Ecto neural progenitor cell (in vitro differentiated cells): ENCODE results near the gene PIP5K1A.
"Not testable (repeated sequence)": the region's sequence is repeated elsewhere in the genome, so short reads cannot be mapped to it uniquely, and the experiment has no call there.

Source experiments
- DNase-seq: peaks from one replicate; pipeline ENCODE4 v3.0.0-alpha.2; 2018; ENCODE audit warnings: low spot score

PIP5K1A gene, protein sequence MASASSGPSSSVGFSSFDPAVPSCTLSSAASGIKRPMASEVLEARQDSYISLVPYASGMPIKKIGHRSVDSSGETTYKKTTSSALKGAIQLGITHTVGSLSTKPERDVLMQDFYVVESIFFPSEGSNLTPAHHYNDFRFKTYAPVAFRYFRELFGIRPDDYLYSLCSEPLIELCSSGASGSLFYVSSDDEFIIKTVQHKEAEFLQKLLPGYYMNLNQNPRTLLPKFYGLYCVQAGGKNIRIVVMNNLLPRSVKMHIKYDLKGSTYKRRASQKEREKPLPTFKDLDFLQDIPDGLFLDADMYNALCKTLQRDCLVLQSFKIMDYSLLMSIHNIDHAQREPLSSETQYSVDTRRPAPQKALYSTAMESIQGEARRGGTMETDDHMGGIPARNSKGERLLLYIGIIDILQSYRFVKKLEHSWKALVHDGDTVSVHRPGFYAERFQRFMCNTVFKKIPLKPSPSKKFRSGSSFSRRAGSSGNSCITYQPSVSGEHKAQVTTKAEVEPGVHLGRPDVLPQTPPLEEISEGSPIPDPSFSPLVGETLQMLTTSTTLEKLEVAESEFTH

DNA sequence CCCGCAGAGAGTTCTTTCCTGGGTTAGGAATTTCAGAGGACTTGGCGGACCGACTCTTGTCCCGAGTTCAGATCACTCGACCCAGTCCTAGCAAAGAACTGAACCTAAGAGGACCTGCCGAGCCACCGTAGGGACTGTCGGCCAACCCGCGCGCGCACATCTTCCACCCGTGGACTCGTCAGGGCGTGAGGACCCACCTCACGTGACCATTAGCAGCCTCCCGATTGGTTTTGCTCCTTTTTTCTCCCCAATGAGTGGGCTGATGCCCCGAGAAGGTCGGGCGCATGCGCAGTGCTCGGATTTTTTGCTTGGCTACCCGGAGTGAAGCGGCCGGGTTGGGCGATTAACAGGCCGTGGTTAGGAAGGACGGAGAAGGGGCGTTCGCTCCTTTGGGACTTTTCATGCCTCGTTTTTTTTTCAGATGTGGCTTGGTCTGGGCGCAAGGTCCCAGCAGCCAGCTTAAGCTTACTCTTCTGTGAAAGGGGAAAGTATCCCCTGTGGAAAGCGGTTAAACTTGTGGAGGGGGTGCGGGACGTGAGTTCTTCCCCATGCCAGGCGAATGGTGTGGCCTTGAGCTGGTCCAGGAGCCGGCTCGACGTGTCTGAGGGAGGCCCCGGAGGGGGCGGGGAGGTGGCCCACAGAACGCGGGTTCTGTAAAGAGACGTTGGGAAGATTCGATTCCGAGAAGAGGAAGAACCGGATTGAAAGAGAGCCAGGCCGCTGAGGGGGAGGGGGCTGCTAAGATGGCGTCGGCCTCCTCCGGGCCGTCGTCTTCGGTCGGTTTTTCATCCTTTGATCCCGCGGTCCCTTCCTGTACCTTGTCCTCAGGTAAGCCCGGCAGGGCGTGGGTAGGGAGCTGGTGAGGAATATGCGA, at the start of gene PIP5K1A:
Gene PIP5K1A (plus strand): TSS at position 299 of the 874 bp plus-strand sequence. CDS start 445 bp downstream, at position 744.
- peak; percentile 98 for DNase-seq

DNA sequence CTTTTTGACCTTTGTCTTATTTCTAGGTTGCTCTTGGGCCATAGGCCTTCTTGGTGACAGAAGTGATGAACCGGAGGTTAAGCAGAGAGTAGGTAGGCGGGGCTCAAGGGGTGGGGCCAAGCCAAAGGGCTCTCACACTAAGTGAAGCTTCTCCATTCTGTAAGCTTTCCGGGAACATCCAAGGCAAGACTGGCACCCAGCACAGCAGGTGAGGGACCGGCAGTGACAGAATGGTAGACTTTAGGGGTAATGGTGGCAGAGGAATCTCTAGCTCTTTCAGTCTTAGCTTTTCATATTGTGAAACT, 41.9 kb upstream of the PIP5K1A start, which contains the start of gene TNFAIP8L2:
Gene TNFAIP8L2 (plus strand): TSS at position 135 of the 305 bp plus-strand sequence. CDS start 2,049 bp downstream, outside the sequence.
- DNase-seq = no peak

DNA sequence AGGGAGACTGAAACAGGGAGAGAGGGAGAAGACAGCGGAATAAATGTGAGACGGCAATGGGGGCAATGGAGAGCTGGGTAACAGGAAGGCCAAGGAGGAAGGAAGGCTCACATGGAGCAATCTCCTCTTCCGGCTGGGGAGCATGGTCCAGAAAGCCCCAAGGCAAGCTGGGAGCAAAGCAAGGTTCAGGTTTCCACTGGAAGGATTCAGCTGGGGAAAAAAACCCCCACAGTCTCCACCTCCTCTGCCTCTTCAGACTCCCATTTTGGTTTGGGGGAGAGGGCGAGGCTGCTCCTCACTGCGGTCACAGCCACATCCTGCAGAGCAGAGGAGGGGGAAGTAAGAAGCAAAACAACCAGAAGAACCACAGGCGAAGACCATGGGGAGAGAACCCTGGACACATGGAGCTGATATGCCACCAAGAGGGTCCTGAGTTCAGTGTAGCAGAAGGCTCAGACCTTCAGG, 41.3 kb upstream of the PIP5K1A start:
- no peak for DNase-seq

DNA sequence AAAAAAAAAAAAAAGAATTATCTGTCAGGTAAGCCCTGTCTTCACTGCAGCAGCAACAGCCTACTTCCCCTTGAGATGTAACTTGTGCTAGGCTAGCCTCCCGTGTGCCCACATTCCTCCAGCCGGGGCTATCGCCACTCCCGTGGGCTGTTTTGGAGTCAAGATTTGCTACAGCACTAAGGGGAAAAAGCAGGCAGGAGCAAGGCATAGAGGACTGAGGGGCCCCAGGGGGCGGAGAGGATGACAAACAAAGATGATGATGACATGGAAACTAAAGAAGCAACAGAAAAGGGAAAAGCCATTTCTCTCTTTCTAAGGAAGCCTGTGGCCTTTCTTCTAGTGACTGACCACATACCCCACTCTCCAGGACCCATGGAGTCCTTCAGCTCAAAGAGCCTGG, 40.0 kb upstream of the PIP5K1A start:
- DNase-seq = no peak

DNA sequence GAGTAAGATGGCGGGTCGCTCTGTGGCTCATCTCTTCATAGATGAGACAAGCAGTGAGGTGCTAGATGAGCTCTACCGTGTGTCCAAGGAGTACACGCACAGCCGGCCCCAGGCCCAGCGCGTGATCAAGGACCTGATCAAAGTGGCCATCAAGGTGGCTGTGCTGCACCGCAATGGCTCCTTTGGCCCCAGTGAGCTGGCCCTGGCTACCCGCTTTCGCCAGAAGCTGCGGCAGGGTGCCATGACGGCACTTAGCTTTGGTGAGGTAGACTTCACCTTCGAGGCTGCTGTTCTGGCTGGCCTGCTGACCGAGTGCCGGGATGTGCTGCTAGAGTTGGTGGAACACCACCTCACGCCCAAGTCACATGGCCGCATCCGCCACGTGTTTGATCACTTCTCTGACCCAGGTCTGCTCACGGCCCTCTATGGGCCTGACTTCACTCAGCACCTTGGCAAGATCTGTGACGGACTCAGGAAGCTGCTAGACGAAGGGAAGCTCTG, 39.6 kb upstream of the PIP5K1A start:
- no peak for DNase-seq

DNA sequence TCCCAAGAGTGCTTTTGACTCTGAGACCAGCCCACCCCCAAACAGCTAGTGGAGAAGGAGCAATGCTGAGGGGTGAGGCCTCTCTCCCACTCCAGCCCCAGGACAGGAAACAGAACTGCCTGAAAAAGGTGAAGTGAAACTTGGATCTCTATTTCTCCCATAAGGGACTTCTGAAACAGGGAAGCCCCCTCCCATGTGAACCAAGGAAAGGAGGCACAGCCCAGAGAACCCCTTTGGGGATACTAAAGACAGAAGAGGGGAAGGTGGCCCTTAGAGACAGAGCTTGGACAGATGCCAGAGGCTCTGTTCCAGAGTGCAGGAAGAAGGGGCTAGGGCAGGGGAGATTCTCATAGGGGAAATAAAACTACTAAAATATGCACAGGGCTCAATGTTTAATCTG, 39.0 kb upstream of the PIP5K1A start:
- no peak for DNase-seq

DNA sequence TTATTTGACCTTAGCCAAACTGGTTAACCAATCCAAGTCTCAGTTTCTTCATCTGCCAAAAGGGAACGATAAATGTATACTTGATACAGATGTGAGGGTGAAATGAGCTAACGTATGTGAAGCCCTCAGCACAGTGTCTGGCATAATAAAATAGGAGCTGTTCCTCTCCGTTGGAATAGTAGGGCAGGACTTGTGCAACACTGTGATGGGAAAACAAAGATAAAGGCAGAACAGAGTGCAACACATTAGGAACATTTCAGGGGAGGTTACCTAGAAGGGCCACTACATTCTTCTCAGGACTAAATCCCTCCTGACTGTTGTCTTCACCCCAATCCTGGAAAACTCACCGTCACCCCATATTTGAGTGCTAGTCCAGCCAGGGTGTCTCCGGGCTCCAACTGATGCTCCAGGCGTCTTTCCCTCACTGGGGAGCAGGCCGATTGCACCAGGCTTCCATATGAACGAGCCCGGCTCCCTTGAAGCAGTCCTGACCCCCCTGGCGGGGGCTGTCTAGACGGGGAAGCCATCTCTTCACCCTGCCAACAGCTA, 33.5 kb upstream of the PIP5K1A start:
- no peak for DNase-seq

DNA sequence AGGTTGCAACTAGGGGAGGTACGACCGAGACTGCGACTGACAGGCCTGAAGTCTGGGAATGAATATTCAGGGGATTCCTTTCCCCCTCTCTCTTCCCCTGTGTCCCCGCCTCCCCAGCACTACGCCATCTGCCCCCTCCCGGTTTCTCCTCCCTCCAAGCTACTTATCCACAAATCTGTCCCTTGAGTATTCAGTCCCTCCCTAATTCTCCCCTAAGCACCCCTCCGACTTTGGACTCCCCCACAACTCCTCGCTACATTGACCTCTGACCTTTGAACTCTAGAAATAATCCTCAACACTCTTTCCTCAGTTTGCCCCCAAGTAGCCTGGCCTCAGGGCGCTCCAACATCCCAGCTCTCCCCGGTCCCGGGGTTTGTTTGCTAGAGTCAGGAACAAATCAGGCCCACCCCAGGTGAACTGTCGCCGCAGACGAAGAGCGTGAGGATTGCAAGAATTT, 33.0 kb upstream of the PIP5K1A start:
- DNase-seq = peak; percentile 75

DNA sequence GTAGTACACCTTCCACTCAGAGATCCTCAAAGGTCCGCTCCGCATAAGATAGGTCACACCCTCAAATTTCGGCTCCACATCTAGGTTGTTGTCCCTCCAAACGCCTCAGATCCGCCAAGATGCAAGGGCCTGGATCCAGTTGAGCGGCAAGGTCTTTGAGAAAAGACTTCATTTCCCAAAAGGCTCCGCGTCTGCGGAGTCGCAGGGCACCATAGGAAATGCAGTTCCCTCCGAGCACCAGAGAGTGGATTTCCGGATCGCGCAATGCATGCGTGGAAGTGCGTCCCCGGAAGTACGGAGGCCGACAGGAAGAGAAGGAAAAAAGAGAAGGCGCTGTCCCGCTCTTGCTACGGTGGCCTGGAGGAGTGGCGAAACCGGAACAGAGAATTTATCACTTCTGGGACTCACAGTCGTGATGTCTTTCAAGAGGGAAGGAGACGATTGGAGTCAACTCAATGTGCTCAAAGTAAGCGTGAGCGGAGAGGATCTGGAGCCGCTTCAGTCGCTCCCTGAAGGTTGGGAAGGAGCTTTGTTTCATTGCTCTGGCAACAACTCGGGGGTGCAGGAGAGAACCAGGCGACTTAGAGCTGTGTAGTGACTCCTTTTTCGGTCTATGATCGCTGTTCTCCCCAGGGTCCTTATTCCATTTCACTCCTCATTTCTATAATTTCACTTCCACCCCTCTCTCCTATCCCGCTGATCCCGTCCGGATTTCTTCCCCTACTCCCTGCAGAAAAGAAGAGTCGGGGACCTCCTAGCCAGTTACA, 32.4 kb upstream of the PIP5K1A start, which contains the start of the genes LYSMD1 and SCNM1:
Gene LYSMD1 (minus strand): TSS at position 165 of the 767 bp plus-strand sequence. CDS start 644 bp downstream, outside the sequence.
Gene SCNM1 (plus strand): TSS at position 407 of the 767 bp plus-strand sequence. CDS start 9 bp downstream, at position 416.
- peak; percentile 97 for DNase-seq

DNA sequence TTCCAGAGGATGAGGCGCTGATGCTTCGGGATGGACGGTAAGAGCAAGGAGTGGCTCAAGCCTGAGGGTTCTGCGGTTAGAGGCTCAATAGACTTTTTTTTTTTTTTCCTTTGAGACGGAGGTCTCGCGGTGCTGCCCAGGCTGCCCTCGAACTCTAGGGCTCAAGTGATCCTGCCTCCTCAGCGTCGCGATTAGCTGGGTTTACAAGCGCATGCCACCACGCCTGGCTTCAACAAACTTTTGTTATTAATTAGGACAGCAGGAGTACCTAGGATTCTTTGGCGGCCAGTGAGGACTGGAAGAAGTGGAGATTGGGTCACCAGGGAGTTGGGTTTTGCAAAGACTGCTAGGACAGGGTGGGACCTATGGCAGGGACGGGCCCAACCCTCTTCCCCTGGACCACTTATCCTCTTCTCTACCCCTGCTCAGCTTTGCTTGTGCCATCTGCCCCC, 31.8 kb upstream of the PIP5K1A start:
- DNase-seq = no peak

DNA sequence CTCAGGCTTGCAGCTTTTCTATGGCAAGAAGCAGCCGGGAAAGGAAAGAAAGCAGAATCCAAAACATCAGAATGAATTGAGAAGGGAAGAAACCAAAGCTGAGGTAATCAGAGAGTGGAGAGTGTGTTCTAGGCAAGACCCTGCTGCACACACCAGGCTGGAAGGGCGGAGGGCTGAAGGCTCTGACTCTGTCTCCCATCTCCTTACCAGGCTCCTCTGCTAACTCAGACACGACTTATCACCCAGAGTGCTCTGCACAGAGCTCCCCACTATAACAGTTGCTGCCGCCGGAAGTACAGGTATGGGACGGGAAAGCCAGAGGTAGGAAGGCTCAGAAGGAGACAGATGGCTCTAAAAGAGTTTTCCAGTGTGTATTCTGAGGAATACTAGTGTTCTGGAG, 31.2 kb upstream of the PIP5K1A start:
- DNase-seq = no peak

DNA sequence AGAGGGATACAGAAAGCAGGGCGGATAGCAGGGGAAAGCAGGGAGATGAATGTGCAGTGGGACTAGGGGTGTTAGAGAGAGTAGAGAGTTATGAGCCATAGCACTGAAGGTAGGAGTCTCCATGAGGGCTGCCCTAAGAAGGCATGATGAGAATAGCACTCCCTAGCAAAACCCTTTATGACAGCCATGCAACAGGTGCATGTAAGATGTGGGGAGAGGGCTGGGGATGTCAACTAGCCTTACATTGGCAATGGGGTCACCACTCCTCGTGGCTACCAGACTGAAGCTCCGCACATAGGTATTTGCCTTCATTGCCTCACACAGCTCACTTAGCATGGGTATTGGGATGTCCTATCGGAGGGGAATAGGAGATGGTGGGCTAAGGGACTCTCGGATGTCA, 27.2 kb upstream of the PIP5K1A start:
- no peak for DNase-seq

DNA sequence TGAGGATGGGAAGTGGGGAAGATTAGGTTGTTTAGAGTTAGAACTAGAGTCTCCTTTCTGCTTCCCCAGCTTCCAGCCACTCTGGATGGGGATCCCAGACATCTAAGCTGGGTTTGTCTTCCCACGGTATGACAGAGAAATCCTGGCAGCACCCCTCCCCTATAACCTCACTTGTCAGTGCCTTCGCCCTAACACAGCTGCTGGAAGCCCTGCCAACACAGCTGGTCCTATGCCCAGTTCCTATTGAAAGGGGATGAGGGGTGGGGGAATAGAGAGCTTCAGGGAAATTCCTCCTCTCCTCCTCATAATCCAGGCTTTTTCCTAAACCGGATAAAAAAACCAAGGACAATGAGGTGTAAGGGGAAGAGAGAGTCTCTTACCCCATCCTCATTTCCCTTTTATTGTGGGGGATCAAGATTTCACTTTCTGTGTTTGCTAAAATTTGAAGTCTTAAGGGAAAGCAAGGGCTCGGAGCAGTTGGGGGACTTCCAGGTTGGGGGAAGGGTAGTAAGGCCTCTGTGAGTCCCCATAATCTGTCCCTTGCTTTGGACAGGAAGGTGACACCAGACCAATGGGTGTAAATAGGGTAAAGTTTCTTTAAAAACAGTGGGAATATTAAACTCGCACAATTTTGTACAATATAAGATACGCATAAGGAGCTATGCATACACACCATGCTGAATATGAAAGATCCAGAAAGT, 23.2 kb upstream of the PIP5K1A start:
- no peak for DNase-seq

DNA sequence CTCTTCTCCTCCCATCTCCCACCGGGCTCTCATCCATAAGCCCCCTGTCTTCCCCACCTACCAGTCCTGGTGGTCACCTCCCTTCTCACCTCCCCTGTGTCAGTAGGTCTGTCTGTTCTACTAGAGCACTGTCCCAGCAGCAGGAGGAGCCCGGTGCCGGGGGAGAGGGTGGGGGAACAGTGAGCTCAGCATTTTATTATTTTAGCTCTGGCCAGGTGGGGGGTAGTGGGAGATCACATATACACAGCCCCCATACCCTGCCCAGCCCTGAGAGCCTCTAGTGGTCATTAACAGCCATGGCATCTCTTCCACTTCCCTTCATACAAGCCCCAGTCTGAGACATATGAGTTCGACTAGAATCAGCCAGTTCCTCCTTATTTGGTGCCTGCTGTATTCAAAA, 22.5 kb upstream of the PIP5K1A start, which contains the start of gene TMOD4:
Gene TMOD4 (minus strand): TSS at position 119 of the 400 bp plus-strand sequence. CDS start 1,106 bp downstream, outside the sequence.
- no peak for DNase-seq

DNA sequence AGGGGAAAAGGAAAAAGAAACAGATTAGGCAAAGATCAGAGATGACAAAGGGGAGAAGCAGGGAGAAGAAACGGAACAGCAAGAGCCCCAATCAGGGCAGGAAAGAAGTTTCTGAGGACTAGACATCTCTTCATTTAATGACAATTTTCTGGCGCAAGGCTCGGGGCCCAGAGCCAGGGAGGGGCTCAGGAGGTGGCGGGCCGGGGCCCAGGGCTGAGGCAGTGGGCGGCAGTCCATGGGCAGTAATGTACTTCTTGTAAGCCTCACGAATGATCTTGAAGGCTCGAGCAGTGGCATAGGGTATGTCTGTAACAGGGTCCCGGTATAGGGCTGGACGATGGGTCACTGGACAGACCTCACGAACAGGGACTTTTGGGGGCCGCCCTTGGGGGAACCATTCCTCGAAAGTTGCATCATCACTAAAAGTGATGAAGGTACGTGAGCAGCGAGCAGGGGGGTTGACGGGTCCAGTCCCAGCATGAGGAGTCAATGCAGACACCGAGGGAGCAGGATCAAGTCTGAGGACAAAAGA, 21.8 kb upstream of the PIP5K1A start:
- DNase-seq = no peak

DNA sequence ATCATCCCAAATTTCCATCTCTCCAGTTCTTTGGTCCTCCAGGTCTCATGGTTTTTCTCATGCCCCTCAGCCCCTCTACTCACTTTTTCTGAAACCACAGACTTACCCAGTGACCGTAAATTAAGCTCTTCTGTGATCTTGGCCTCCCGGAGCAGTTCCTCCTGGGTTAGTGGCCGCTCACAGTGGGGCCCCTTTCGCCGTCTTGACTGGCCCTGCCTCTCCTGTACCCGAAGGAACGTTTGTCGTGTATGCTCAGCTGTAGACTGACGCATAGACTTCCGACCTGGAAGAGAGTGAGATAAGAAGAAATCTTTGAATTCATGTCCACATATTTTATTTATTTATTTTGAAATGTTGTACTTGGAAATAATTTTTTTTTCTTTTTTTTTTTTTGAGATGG, 14.1 kb upstream of the PIP5K1A start:
- DNase-seq = no peak

DNA sequence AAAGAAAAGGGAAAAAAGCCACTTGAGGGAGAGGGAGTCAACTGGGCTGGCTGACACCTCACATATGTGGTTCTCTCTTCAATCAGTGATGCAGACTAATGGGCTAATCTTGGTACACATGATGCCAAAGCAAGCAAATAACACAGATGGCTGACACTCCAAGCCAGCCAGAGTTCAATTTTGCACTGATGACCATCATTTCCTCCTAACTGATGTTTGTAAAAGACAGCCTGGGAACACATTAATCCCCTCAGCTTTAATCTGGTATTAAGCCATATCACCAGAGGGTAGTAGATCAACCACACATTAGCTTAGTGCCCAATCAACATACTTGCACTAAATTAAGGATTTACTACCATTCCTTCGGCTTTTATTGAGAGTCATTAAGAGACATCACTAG, 11.1 kb upstream of the PIP5K1A start:
- DNase-seq = no peak

DNA sequence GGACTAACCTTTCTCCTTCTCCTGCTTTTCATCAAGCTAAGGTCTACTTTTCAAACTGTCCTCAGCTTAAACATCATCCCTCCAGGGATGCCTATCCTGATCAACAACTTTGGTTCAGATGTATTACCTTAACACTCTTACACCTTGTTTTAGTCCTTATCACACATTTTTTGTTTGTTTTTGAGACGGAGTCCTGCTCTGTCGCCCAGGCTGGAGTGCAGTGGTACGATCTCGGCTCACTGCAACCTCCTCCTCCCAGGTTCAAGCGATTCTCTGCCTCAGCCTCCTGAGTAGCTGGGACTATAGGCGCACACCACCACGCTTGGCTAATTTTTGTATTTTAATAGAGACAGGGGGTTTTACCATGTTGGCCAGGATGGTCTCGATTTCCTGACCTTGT, 9.7 kb upstream of the PIP5K1A start:
- DNase-seq = not testable (repeated sequence)

DNA sequence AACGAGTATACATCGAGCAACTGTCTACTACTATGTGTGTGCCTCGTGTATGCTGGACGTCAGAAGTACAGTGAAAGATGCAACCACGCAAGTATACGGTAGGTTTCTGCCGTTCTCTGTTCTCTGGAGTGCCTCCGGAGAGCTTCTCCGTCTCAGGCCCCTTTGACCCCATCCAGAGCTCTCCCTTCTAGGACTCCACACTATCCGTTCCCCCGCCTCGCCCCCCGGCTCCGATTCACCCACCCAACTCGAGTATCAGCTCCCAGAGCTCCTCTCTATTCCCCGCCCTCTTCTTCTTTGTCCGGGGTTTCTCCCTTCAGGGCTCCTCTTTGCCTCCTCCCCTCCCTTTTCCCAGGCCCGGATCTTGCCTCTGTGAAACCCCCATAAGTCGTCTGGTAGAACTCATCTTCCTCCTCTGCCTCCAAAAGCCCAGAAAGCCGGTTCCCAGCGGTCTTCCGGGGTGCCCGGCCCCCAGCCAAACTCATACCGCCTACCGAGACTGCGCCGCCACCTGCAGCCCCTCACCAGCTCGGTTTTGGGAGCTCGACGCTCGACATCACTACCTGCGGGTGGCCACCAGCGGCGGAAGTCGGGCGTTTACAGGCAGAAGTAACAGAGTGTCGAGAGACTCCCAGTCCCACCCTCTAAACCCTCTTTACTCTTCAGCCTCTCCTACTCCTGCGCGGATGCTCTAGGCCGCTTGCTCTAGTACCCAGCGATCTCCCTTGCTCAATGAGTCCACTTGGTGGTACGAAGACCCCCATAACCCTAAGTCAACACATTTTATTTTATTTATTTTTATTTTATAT, 8.5 kb upstream of the PIP5K1A start, which contains the start of gene VPS72:
Gene VPS72 (minus strand): TSS at position 561 of the 809 bp plus-strand sequence. CDS start 76 bp downstream, at position 485.
- DNase-seq = peak; percentile 89
